ENCODE data around the gene TIFAB. TPM values are rescaled to one million over a fixed set of nuclear protein-coding genes. Genes with fewer than 3 reads are reported as not detected.

TIFAB gene
- polyA plus RNA-seq, 1 donor from 2014 or later = not detected

GRCh38 chr5:135480511-135480910, 28.4 kb upstream of the TIFAB start:
- Histone ChIP-seq H3K9me3 (ENCODE audit: low read length) (no peaks in the 10 kb centered on the region), H3K27me3 (ENCODE audit: insufficient read depth, low read depth, low read length) (peaks cover 4% of the 10 kb centered on the region), H4K20me1 (ENCODE audit: insufficient read depth) (no peaks in the 10 kb centered on the region)

GRCh38 chr5:135478938-135479337, 26.8 kb upstream of the TIFAB start:
- no peaks in the 10 kb centered on the region for H3K79me2 ChIP-seq (replicated peaks; ENCODE audit: insufficient read depth, low read length)
- no peak overlapping the region for H2AFZ ChIP-seq (ENCODE audit: low read depth, low read length)
- no peak overlapping the region for H3K9ac ChIP-seq (ENCODE audit: low read length)
- no peaks in the 10 kb centered on the region for H3K9me2 ChIP-seq (ENCODE audit: insufficient read depth, low read length)
- H3K4me2 ChIP-seq (ENCODE audit: low read length) = no peak overlapping the region
- H4K20me1 ChIP-seq (ENCODE audit: insufficient read depth) = no peaks in the 10 kb centered on the region
- H3K27me3 ChIP-seq (ENCODE audit: insufficient read depth, low read depth, low read length) = peaks cover 4% of the 10 kb centered on the region
- no peak overlapping the region for H3K27ac ChIP-seq (ENCODE audit: low read length)
- H3F3A ChIP-seq (ENCODE audit: insufficient read depth, low read length, poor library complexity, severe bottlenecking) = no peaks in the 10 kb centered on the region
- no peak overlapping the region for H3K4me3 ChIP-seq (ENCODE audit: low read length)
- no peaks in the 10 kb centered on the region for H3K9me3 ChIP-seq (ENCODE audit: low read length)
- no peak for TF ChIP-seq EZH2 (IDR thresholded peaks at IDR 0.05; ENCODE audit: borderline replicate concordance, insufficient read depth, low read length, poor library complexity, severe bottlenecking)
- TF ChIP-seq REST (IDR thresholded peaks at IDR 0.05; ENCODE audit: borderline replicate concordance) = no peak
- H3K36me3 ChIP-seq (ENCODE audit: insufficient read depth, low read length) = no peaks in the 10 kb centered on the region

More at GRCh38 chr5:135480511-135480910, 28.4 kb upstream of the TIFAB start:
- TF ChIP-seq TAF1 (IDR thresholded peaks at IDR 0.05; ENCODE audit: low read depth) (no peak), REST (IDR thresholded peaks at IDR 0.05; ENCODE audit: borderline replicate concordance) (no peak), RAD21 (conservative IDR thresholded peaks at IDR 0.05) (no peak), CTCF (IDR thresholded peaks at IDR 0.05; ENCODE audit: poor library complexity, severe bottlenecking) (no peak), MXI1 (conservative IDR thresholded peaks at IDR 0.05; ENCODE audit: poor library complexity, severe bottlenecking) (no peak), POLR2AphosphoS5 (IDR thresholded peaks at IDR 0.05) (no peak), EZH2 (IDR thresholded peaks at IDR 0.05; ENCODE audit: borderline replicate concordance, insufficient read depth, low read length, poor library complexity, severe bottlenecking) (no peak), SMC3 (conservative IDR thresholded peaks at IDR 0.05; ENCODE audit: poor library complexity) (no peak)
- Histone ChIP-seq H3F3A (ENCODE audit: insufficient read depth, low read length, poor library complexity, severe bottlenecking) (no peaks in the 10 kb centered on the region), H3K9me2 (ENCODE audit: insufficient read depth, low read length) (no peaks in the 10 kb centered on the region), H2AFZ (ENCODE audit: low read depth, low read length) (no peak overlapping the region), H3K36me3 (ENCODE audit: insufficient read depth, low read length) (no peaks in the 10 kb centered on the region), H3K9ac (ENCODE audit: low read length) (no peak overlapping the region), H3K79me2 (replicated peaks; ENCODE audit: insufficient read depth, low read length) (no peaks in the 10 kb centered on the region), H3K4me2 (ENCODE audit: low read length) (no peak overlapping the region), H3K27ac (ENCODE audit: low read length) (no peak overlapping the region), H3K4me3 (ENCODE audit: low read length) (no peak overlapping the region)

All from neural cell (in vitro differentiated cells).